Activated naive CD4-positive, alpha-beta T cell treated with anti-CD3 and anti-CD28 coated beads for 36 hours (primary cell): Measurements from ENCODE around the gene TRIM41. TPM values are rescaled to one million over a fixed set of nuclear protein-coding genes. Genes with fewer than 3 reads are reported as not detected.
A peak's percentile ranks its signal among the peaks of the same experiment; 100 is the strongest.
"Not testable (repeated sequence)": the region's sequence is repeated elsewhere in the genome, so short reads cannot be mapped to it uniquely, and the experiment has no call there.

Experiments
- CTCF ChIA-PET: fragments of 350-600 bp; sonication (Branson Sonifier 250); formaldehyde crosslinking; loops from one replicate; lab custom pipeline; 2021; ENCODE audit warnings: antibody characterized with exemption; lab: Charles Lee
- DNase-seq: peaks from one replicate; pipeline ENCODE4 v3.0.0-alpha.2; 2020
- H3K27ac Mint-ChIP-seq: one replicate; pipeline ENCODE4 v1.8.0; 2021; ENCODE audit warnings: mild to moderate bottlenecking, mixed read lengths
- H3K27me3 Mint-ChIP-seq: one replicate; pipeline ENCODE4 v1.8.0; 2021; ENCODE audit warnings: low read depth, mixed read lengths
- H3K36me3 Mint-ChIP-seq: one replicate; pipeline ENCODE4 v1.8.0; 2021; ENCODE audit warnings: low read depth, mixed read lengths
- H3K4me1 Mint-ChIP-seq: one replicate; pipeline ENCODE4 v1.8.0; 2021; ENCODE audit warnings: low read depth, mixed read lengths
- H3K4me3 Mint-ChIP-seq: one replicate; pipeline ENCODE4 v1.8.0; 2021; ENCODE audit warnings: mild to moderate bottlenecking, moderate library complexity, mixed read lengths
- H3K9me3 Mint-ChIP-seq: one replicate; pipeline ENCODE4 v1.8.0; 2021; ENCODE audit warnings: mixed read lengths
- intact Hi-C: fragments of 100-400 bp; cut with micrococcal nuclease; formaldehyde crosslinking; loops from one replicate; pipeline ENCODE4 v1.15.1; 2023
- total RNA-seq, 2 experiments: library from RNA; stranded (reverse); gene quantifications; one replicate each; pipeline ENCODE4 v1.2.3, GENCODE V29; 2021

The TRIM41 gene
- total RNA-seq, 2 experiments from 2014 or later: 36.5 to 37.3 TPM

GRCh38 chr5:181255836-181256578 lies 32.9 kb downstream of the TRIM41 start:
- H3K27ac Mint-ChIP-seq: no peak overlapping the region
- intact Hi-C loops: no loop called here
- H3K4me1 Mint-ChIP-seq: peaks cover 58% of the 10 kb centered on the region
- peaks cover 34% of the 10 kb centered on the region for H3K36me3 Mint-ChIP-seq
- no peak for DNase-seq
- CTCF ChIA-PET: interaction anchor here (0.6 to 1.2 kb wide), 3 partner anchors 9 to 28 kb away, joined by 3 to 4 read pairs (median 3); no protein-coding TSS in a partner anchor
- H3K4me3 Mint-ChIP-seq: no peak overlapping the region
- H3K27me3 Mint-ChIP-seq: no peaks in the 10 kb centered on the region
- no peaks in the 10 kb centered on the region for H3K9me3 Mint-ChIP-seq

GRCh38 chr5:181258576-181258975 lies 35.5 kb downstream of the TRIM41 start:
- Mint-ChIP-seq H3K27me3 (no peaks in the 10 kb centered on the region), H3K4me3 (peak overlapping the region; percentile 92), H3K36me3 (peaks cover 28% of the 10 kb centered on the region), H3K27ac (peak overlapping the region; percentile 28), H3K4me1 (peaks cover 50% of the 10 kb centered on the region), H3K9me3 (no peaks in the 10 kb centered on the region)
- intact Hi-C loops: no loop called here
- no peak for DNase-seq
- CTCF ChIA-PET: interaction anchor here (0.8 kb wide), 1 partner anchor 9 kb away, joined by 3 read pairs; no protein-coding TSS in a partner anchor

- no peak for DNase-seq
- Mint-ChIP-seq H3K36me3 (peaks cover 29% of the 10 kb centered on the region), H3K9me3 (no peaks in the 10 kb centered on the region), H3K4me3 (peak overlapping the region; percentile 92), H3K27ac (peak overlapping the region; percentile 94), H3K4me1 (peaks cover 48% of the 10 kb centered on the region), H3K27me3 (no peaks in the 10 kb centered on the region)
- intact Hi-C loops: loop anchor here (1.0 kb wide), 1 partner anchor 10 kb away; no protein-coding TSS in a partner anchor
- CTCF ChIA-PET: interaction anchor here (0.8 kb wide), 1 partner anchor 10 kb away, joined by 3 read pairs; no protein-coding TSS in a partner anchor
Measured at GRCh38 chr5:181259283-181259682, 36.2 kb downstream of the TRIM41 start.

GRCh38 chr5:181259974-181260719 lies 37.1 kb downstream of the TRIM41 start:
- H3K9me3 Mint-ChIP-seq: no peaks in the 10 kb centered on the region
- DNase-seq: no peak
- intact Hi-C loops: loop anchor here (1.0 to 5.0 kb wide), 3 partner anchors 11 to 398 kb away; partner anchors contain the start of gene ZFP62
- H3K4me1 Mint-ChIP-seq: peaks cover 42% of the 10 kb centered on the region
- H3K4me3 Mint-ChIP-seq: peak overlapping the region; percentile 92
- CTCF ChIA-PET: interaction anchor here (1.3 to 1.4 kb wide), 2 partner anchors 8 to 15 kb away, joined by 3 to 10 read pairs; no protein-coding TSS in a partner anchor
- peaks cover 26% of the 10 kb centered on the region for H3K36me3 Mint-ChIP-seq
- peak overlapping the region; percentile 94 for H3K27ac Mint-ChIP-seq
- no peaks in the 10 kb centered on the region for H3K27me3 Mint-ChIP-seq

GRCh38 chr5:181260720-181261319 lies 37.7 kb downstream of the TRIM41 start, which contains the start of gene TRIM52:
TSS of gene TRIM52 (minus strand) at chr5:181261143. CDS start at chr5:181260813, 330 bp downstream.
- Mint-ChIP-seq H3K9me3 (no peaks in the 10 kb centered on the region), H3K4me1 (peaks cover 35% of the 10 kb centered on the region), H3K36me3 (peaks cover 21% of the 10 kb centered on the region), H3K4me3 (peak within 1 kb of the TSS; percentile 92), H3K27me3 (no peaks in the 10 kb centered on the region), H3K27ac (peak within 1 kb of the TSS; percentile 94)
- intact Hi-C loops: loop anchor here (1.0 to 5.0 kb wide), 5 partner anchors 17 to 399 kb away; partner anchors contain the start of genes TRIM41 and ZFP62
- CTCF ChIA-PET: interaction anchor here (1.3 to 1.4 kb wide), 3 partner anchors 9 to 76 kb away, joined by 3 to 10 read pairs (median 5); no protein-coding TSS in a partner anchor
- DNase-seq: peak; percentile 91

- H3K4me3 Mint-ChIP-seq: peak overlapping the region; percentile 92
Measured at GRCh38 chr5:181261320-181262049, 38.4 kb downstream of the TRIM41 start.

GRCh38 chr5:181263633-181264032 lies 40.6 kb downstream of the TRIM41 start:
- peaks cover 8% of the 10 kb centered on the region for H3K36me3 Mint-ChIP-seq
- H3K4me1 Mint-ChIP-seq: peaks cover 11% of the 10 kb centered on the region
- CTCF ChIA-PET: no interaction called here
- peak overlapping the region; percentile 22 for H3K27ac Mint-ChIP-seq
- intact Hi-C loops: loop anchor here (5.0 kb wide), 1 partner anchor 401 kb away; the partner anchor contains the start of gene ZFP62
- no peaks in the 10 kb centered on the region for H3K9me3 Mint-ChIP-seq
- no peaks in the 10 kb centered on the region for H3K27me3 Mint-ChIP-seq
- no peak for DNase-seq
- no peak overlapping the region for H3K4me3 Mint-ChIP-seq

More at GRCh38 chr5:181261320-181262049, 38.4 kb downstream of the TRIM41 start:
- Mint-ChIP-seq H3K27ac (peak overlapping the region; percentile 94), H3K36me3 (peaks cover 18% of the 10 kb centered on the region), H3K9me3 (no peaks in the 10 kb centered on the region), H3K4me1 (peaks cover 28% of the 10 kb centered on the region), H3K27me3 (no peaks in the 10 kb centered on the region)
- CTCF ChIA-PET: interaction anchor here (1.1 to 1.5 kb wide), 4 partner anchors 10 to 102 kb away, joined by 3 to 10 read pairs (median 4); no protein-coding TSS in a partner anchor
- intact Hi-C loops: loop anchor here (1.0 to 5.0 kb wide), 4 partner anchors 17 to 399 kb away; partner anchors contain the start of genes TRIM41 and ZFP62
- peak; percentile 65 for DNase-seq

GRCh38 chr5:181265092-181265671 lies 42.1 kb downstream of the TRIM41 start:
- CTCF ChIA-PET: interaction anchor here (0.7 to 1.1 kb wide), 2 partner anchors 15 to 90 kb away, joined by 3 read pairs; no protein-coding TSS in a partner anchor
- H3K4me3 Mint-ChIP-seq: no peak overlapping the region
- H3K4me1 Mint-ChIP-seq: no peaks in the 10 kb centered on the region
- H3K27ac Mint-ChIP-seq: no peak overlapping the region
- no peak for DNase-seq
- H3K27me3 Mint-ChIP-seq: no peaks in the 10 kb centered on the region
- intact Hi-C loops: no loop called here
- H3K9me3 Mint-ChIP-seq: no peaks in the 10 kb centered on the region
- H3K36me3 Mint-ChIP-seq: peaks cover 8% of the 10 kb centered on the region

- CTCF ChIA-PET, H3K27me3 Mint-ChIP-seq, DNase-seq, intact Hi-C loops, H3K36me3 Mint-ChIP-seq, H3K4me1 Mint-ChIP-seq, H3K4me3 Mint-ChIP-seq, H3K9me3 Mint-ChIP-seq, H3K27ac Mint-ChIP-seq: not testable (repeated sequence)
Measured at GRCh38 chr5:181267291-181267904, 44.3 kb downstream of the TRIM41 start.

GRCh38 chr5:181267907-181268306 lies 44.8 kb downstream of the TRIM41 start:
- H3K4me3 Mint-ChIP-seq, CTCF ChIA-PET, H3K9me3 Mint-ChIP-seq, H3K27me3 Mint-ChIP-seq, H3K27ac Mint-ChIP-seq, H3K36me3 Mint-ChIP-seq, DNase-seq, H3K4me1 Mint-ChIP-seq, intact Hi-C loops: not testable (repeated sequence)
